ENCODE data around the gene CCDC68.
"Not testable (repeated sequence)": the region's sequence is repeated elsewhere in the genome, so short reads cannot be mapped to it uniquely, and the experiment has no call there.

The CCDC68 gene

GRCh38 chr18:54975598-54975997 lies 16.3 kb upstream of the CCDC68 start:
- TF ChIP-seq CTCF (conservative IDR thresholded peaks at IDR 0.05; ENCODE audit: low read depth, low read length), result no peak
- no peak overlapping the region for H3K4me3 ChIP-seq (ENCODE audit: low read depth, low read length)
- DNase-seq (ENCODE audit: low read depth), result no peak

GRCh38 chr18:54973046-54973445 lies 13.8 kb upstream of the CCDC68 start:
- TF ChIP-seq CTCF (conservative IDR thresholded peaks at IDR 0.05; ENCODE audit: low read depth, low read length), result no peak
- H3K4me3 ChIP-seq (ENCODE audit: low read depth, low read length), result no peak overlapping the region
- DNase-seq (ENCODE audit: low read depth), result no peak

- H3K4me3 ChIP-seq (ENCODE audit: low read depth, low read length), result no peak overlapping the region
- no peak for TF ChIP-seq CTCF (conservative IDR thresholded peaks at IDR 0.05; ENCODE audit: low read depth, low read length)
- DNase-seq (ENCODE audit: low read depth), result no peak
Observed at GRCh38 chr18:54968807-54969206, 9.5 kb upstream of the CCDC68 start.

- H3K4me3 ChIP-seq (ENCODE audit: low read depth, low read length), result not testable (repeated sequence)
- DNase-seq (ENCODE audit: low read depth), result peak; percentile 84
Observed at GRCh38 chr18:54968237-54968636, 9.0 kb upstream of the CCDC68 start.

GRCh38 chr18:54967786-54968185 lies 8.5 kb upstream of the CCDC68 start:
- TF ChIP-seq CTCF (conservative IDR thresholded peaks at IDR 0.05; ENCODE audit: low read depth, low read length), result no peak
- peak; percentile 16 for DNase-seq (ENCODE audit: low read depth)
- no peak overlapping the region for H3K4me3 ChIP-seq (ENCODE audit: low read depth, low read length)

GRCh38 chr18:54964741-54965140 lies 5.5 kb upstream of the CCDC68 start:
- TF ChIP-seq CTCF (conservative IDR thresholded peaks at IDR 0.05; ENCODE audit: low read depth, low read length), result no peak
- no peak overlapping the region for H3K4me3 ChIP-seq (ENCODE audit: low read depth, low read length)
- peak; percentile 77 for DNase-seq (ENCODE audit: low read depth)

GRCh38 chr18:54962919-54963645 lies 3.8 kb upstream of the CCDC68 start:
- no peak for DNase-seq (ENCODE audit: low read depth)
- H3K4me3 ChIP-seq (ENCODE audit: low read depth, low read length), result no peak overlapping the region
- no peak for TF ChIP-seq CTCF (conservative IDR thresholded peaks at IDR 0.05; ENCODE audit: low read depth, low read length)

Measured in choroid plexus epithelial cell (primary cell).